ENCODE data around the gene BAD. TPM values are rescaled to one million over a fixed set of nuclear protein-coding genes. Genes with fewer than 3 reads are reported as not detected.

BAD gene
- total and polyA plus RNA-seq, 2 experiments from 2014 or later = 52.0 to 122 TPM

DNA sequence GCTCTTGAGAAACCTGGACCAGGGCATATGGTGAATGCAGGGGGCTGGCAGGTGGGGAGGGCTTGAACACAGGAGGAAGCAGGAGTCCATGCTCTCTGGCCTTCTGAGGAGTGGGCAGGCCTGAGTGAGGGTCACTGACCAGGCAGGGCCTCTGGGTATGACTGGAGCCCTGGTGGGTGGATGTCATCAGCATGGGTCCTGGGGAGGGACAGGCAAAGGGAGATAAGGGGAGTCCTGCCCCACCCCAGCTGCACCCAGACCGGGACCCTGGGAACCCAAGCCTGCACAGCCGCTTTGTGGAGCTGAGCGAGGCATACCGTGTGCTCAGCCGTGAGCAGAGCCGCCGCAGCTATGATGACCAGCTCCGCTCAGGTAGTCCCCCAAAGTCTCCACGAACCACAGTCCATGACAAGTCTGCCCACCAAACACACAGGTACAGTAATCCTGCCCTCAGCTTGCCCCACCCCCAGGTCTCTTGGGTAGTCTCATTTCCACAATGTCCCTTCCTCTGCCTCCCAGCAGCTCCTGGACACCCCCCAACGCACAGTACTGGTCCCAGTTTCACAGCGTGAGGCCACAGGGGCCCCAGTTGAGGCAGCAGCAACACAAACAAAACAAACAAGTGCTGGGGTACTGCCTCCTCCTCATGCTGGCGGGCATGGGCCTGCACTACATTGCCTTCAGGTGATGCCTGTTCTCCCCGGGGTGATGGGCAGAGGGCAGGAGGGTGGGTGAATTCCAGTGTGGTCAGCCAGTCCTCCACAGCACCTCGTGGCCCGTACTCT, 52.1 kb downstream of the BAD start:
- Histone ChIP-seq H3K9me3 (ENCODE audit: low read depth) (no peaks in the 10 kb centered on the region), H3K4me2 (peak overlapping the region; percentile 97), H2AFZ (no peak overlapping the region), H3K9me2 (replicated peaks; ENCODE audit: insufficient read depth) (no peaks in the 10 kb centered on the region), H4K20me1 (ENCODE audit: insufficient read depth, poor library complexity, severe bottlenecking) (peaks cover 10% of the 10 kb centered on the region), H3K27me3 (no peaks in the 10 kb centered on the region), H3K27ac (no peak overlapping the region), H3K4me1 (ENCODE audit: insufficient read depth) (peaks cover 8% of the 10 kb centered on the region), H3K79me2 (peaks cover 30% of the 10 kb centered on the region), H3K36me3 (replicated peaks; ENCODE audit: insufficient read depth, low read depth) (no peaks in the 10 kb centered on the region), H3K4me3 (no peak overlapping the region)
- WGBS (ENCODE audit: low lambda C conversion rate, missing lambda C conversion rate) = 89% methylated on average over 15 of the region's 15 CpGs
- DNase-seq (ENCODE audit: low spot score) = no peak
- TF ChIP-seq EZH2phosphoT487 (IDR thresholded peaks at IDR 0.05; ENCODE audit: low read depth, severe bottlenecking, unreplicated experiment) (no peak), EZH2 (IDR thresholded peaks at IDR 0.05; ENCODE audit: borderline replicate concordance) (no peak)
- TF ChIP-seq, protein P1, sequence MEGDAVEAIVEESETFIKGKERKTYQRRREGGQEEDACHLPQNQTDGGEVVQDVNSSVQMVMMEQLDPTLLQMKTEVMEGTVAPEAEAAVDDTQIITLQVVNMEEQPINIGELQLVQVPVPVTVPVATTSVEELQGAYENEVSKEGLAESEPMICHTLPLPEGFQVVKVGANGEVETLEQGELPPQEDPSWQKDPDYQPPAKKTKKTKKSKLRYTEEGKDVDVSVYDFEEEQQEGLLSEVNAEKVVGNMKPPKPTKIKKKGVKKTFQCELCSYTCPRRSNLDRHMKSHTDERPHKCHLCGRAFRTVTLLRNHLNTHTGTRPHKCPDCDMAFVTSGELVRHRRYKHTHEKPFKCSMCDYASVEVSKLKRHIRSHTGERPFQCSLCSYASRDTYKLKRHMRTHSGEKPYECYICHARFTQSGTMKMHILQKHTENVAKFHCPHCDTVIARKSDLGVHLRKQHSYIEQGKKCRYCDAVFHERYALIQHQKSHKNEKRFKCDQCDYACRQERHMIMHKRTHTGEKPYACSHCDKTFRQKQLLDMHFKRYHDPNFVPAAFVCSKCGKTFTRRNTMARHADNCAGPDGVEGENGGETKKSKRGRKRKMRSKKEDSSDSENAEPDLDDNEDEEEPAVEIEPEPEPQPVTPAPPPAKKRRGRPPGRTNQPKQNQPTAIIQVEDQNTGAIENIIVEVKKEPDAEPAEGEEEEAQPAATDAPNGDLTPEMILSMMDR (IDR thresholded peaks at IDR 0.05; ENCODE audit: poor library complexity) = no peak

DNA sequence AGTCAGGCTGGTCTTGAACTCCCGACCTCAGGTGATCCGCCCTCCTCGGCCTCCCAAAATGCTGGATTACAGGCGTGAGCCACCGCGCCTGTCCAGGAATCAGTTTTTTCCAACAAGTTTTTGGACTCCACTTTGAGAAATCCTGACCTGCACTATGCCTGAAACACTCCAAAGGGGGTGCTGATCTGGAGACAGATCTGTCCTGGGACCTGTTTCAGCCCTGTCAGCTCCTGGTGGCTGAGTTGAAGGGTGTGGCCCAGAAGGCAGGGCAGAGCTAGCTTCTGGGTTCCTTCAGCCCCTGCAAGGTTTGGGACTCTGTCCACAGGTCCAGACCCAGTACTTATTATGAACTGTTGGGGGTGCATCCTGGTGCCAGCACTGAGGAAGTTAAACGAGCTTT, 52.9 kb downstream of the BAD start:
- peak overlapping the region; percentile 97 for H3K4me2 ChIP-seq
- H3K27me3 ChIP-seq = no peaks in the 10 kb centered on the region
- no peak overlapping the region for H3K4me3 ChIP-seq
- H3K9me3 ChIP-seq (ENCODE audit: low read depth) = no peaks in the 10 kb centered on the region
- peaks cover 10% of the 10 kb centered on the region for H4K20me1 ChIP-seq (ENCODE audit: insufficient read depth, poor library complexity, severe bottlenecking)
- H3K27ac ChIP-seq = no peak overlapping the region
- no peak for DNase-seq (ENCODE audit: low spot score)
- TF ChIP-seq EZH2 (IDR thresholded peaks at IDR 0.05; ENCODE audit: borderline replicate concordance) = no peak
- TF ChIP-seq EZH2phosphoT487 (IDR thresholded peaks at IDR 0.05; ENCODE audit: low read depth, severe bottlenecking, unreplicated experiment) = no peak
- TF ChIP-seq, protein P1 (IDR thresholded peaks at IDR 0.05; ENCODE audit: poor library complexity) = no peak
- WGBS (ENCODE audit: low lambda C conversion rate, missing lambda C conversion rate) = 94% methylated on average over 7 of the region's 7 CpGs
- H3K4me1 ChIP-seq (ENCODE audit: insufficient read depth) = peaks cover 14% of the 10 kb centered on the region
- no peaks in the 10 kb centered on the region for H3K36me3 ChIP-seq (replicated peaks; ENCODE audit: insufficient read depth, low read depth)
- H2AFZ ChIP-seq = no peak overlapping the region
- no peaks in the 10 kb centered on the region for H3K9me2 ChIP-seq (replicated peaks; ENCODE audit: insufficient read depth)
- H3K79me2 ChIP-seq = peaks cover 39% of the 10 kb centered on the region

DNA sequence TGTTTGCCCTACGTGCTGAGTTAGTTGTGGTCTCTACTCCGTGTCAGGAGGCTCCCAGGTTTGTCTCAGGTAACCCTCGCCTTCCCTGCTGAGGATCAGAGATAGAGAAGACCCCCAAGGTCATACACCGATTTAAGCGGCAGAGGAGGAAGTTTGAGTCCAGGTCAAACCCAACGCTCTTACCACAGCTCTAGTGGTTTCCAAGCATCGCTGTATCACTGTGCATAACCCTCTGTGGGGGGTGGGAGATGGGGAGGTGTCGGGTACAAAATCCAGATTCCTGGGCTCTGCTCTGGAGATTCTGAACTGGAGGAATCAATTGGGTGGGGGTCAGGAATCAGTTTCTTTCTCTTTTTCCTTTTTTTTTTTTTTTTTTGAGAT, 53.5 kb downstream of the BAD start:
- WGBS (ENCODE audit: low lambda C conversion rate, missing lambda C conversion rate) = 8% methylated on average over 8 of the region's 8 CpGs
- H3K27me3 ChIP-seq = no peaks in the 10 kb centered on the region
- H3K79me2 ChIP-seq = peaks cover 42% of the 10 kb centered on the region
- peaks cover 14% of the 10 kb centered on the region for H3K4me1 ChIP-seq (ENCODE audit: insufficient read depth)
- TF ChIP-seq, protein P1 (IDR thresholded peaks at IDR 0.05; ENCODE audit: poor library complexity) = no peak
- no peak for TF ChIP-seq EZH2phosphoT487 (IDR thresholded peaks at IDR 0.05; ENCODE audit: low read depth, severe bottlenecking, unreplicated experiment)
- TF ChIP-seq EZH2 (IDR thresholded peaks at IDR 0.05; ENCODE audit: borderline replicate concordance) = no peak
- H3K9me2 ChIP-seq (replicated peaks; ENCODE audit: insufficient read depth) = no peaks in the 10 kb centered on the region
- peak overlapping the region; percentile 68 for H3K4me3 ChIP-seq
- DNase-seq (ENCODE audit: low spot score) = no peak
- peaks cover 10% of the 10 kb centered on the region for H4K20me1 ChIP-seq (ENCODE audit: insufficient read depth, poor library complexity, severe bottlenecking)
- H3K36me3 ChIP-seq (replicated peaks; ENCODE audit: insufficient read depth, low read depth) = no peaks in the 10 kb centered on the region
- no peaks in the 10 kb centered on the region for H3K9me3 ChIP-seq (ENCODE audit: low read depth)
- H3K4me2 ChIP-seq = peak overlapping the region; percentile 97
- H2AFZ ChIP-seq = peak overlapping the region; percentile 55
- H3K27ac ChIP-seq = peak overlapping the region; percentile 78

Measured in hepatocyte (in vitro differentiated cells).